Right lobe of liver (tissue), 4 donors: ENCODE data around the gene MT1E.

Experiments
- CTCF ChIP-seq, 4 donors: fragments of 200-600 bp in 3 of 4; fragments of 450-650 bp in 1 of 4; IDR thresholded peaks; one replicate each; pipeline versions ENCODE4 v1.5.1 to v1.8.0; 2016 to 2022; ENCODE audit warnings: antibody characterized with exemption in 4 of 4, mild to moderate bottlenecking in 2 of 4
- POLR2A ChIP-seq: fragments of 450-650 bp; IDR thresholded peaks from one replicate; pipeline ENCODE4 v1.6.1; 2017; ENCODE audit warnings: antibody characterized with exemption, mild to moderate bottlenecking
- donor health status: DM: no; HTN: no; CAD: no.
- donor health status: DM: no; HTN: no; CAD: no.
- donor health status: DM: no; HTN: yes; CAD: no.

- TF ChIP-seq CTCF (IDR thresholded peaks at IDR 0.05) (no peak), POLR2A (no peak)
These were observed 4.6 kb downstream of the MT1E start for GRCh38 chr16:56630134-56630533.
